Measurements from ENCODE around the gene AMIGO3. TPM values are rescaled to one million over a fixed set of nuclear protein-coding genes. Genes with fewer than 3 reads are reported as not detected.
"Not testable (repeated sequence)": the region's sequence is repeated elsewhere in the genome, so short reads cannot be mapped to it uniquely, and the experiment has no call there.

The AMIGO3 gene
- total RNA-seq, 1 experiment from 2014 or later = 1.9 TPM

GRCh38 chr3:49712166-49712565 lies 7.3 kb downstream of the AMIGO3 start:
- no peak for DNase-seq (ENCODE audit: low read depth)

- no peak for DNase-seq (ENCODE audit: low read depth)
Observed at GRCh38 chr3:49711489-49711888, 8.0 kb downstream of the AMIGO3 start.

GRCh38 chr3:49709852-49710251 lies 9.6 kb downstream of the AMIGO3 start:
- no peak for DNase-seq (ENCODE audit: low read depth)

DNA sequence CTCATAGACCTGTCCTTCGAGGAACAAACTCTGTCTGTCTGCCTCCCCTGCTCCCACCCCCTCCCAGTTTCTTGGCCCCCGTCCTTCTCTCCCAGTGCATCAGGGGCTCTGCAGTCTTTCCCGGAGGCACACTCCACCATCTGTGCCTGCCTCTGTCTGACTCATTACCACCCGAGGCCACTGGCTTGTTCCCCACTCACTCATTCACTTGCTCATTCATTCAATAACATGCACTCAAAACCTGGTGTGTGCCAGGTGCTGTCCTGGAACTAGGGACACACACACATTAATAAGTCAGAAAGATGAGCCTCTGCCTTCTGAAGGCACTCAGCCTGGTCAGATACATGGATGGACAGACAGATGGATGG lies 12.4 kb downstream of the AMIGO3 start:
- DNase-seq (ENCODE audit: low read depth) = peak; percentile 30

DNA sequence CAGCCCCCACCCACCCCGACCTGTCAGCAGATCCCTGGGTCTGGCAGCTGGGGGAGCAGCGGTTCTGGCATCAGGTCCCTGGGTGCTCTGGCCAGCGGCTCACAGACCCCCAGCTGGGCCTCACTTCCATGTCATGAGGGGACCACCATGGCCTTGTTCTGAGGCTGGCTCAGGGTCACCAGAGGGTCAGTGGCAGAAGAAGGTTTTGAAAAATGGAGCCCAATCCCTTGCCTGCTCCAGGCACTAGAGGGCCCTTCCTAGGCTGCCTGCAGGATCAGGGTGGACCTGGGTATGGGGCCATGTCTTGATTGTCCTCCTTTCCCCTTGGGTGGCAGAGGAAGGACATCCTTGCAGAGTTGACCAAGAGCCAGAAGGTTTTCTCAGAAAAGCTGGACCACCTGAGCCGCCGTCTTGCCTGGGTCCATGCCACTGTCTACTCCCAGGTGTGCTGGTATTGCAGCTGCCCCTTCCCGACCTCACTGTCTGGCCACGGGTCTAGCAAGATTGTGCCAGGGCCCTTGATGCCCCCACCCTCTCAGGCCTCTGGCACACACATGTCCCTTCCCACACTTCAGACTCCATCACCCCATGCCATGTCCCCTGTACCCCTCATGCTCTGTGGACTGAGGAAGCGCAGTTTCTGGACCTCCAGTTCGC lies 12.9 kb downstream of the AMIGO3 start:
- no peak for DNase-seq (ENCODE audit: low read depth)

GRCh38 chr3:49705390-49705960 lies 14.0 kb downstream of the AMIGO3 start:
- DNase-seq (ENCODE audit: low read depth) = no peak

GRCh38 chr3:49704629-49705028 lies 14.9 kb downstream of the AMIGO3 start:
- no peak for DNase-seq (ENCODE audit: low read depth)

- no peak for DNase-seq (ENCODE audit: low read depth)
Observed at GRCh38 chr3:49703956-49704355, 15.5 kb downstream of the AMIGO3 start.

DNA sequence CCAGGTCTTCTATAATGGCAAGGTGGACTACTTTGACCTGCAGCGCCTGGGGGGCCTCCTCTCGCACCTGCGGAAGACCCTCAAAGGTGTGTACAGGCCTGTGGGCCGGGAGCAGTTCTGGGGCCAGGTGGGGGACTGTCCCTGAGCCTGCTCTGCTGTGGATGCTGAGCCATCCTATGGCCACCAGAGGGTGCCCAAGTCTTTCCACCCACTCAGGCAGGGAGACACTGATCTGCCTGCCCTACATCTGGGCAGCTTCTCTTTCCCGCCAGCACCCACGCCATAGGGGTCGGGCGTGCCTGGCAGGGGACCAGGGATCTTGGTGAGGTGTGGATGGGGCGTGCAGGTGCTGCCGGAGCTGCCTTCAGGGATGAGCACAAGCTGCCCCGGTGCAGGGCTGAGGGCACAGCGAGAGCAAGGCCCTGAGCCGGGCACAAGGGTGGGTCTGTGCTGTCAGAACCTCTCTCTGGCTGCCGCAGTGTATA lies 16.0 kb downstream of the AMIGO3 start:
- DNase-seq (ENCODE audit: low read depth) = peak; percentile 47

- no peak for DNase-seq (ENCODE audit: low read depth)
Observed at GRCh38 chr3:49702672-49703071, 16.8 kb downstream of the AMIGO3 start.

GRCh38 chr3:49701388-49702077 lies 18.0 kb downstream of the AMIGO3 start:
- DNase-seq (ENCODE audit: low read depth) = no peak

GRCh38 chr3:49700453-49701128 lies 18.9 kb downstream of the AMIGO3 start:
- no peak for DNase-seq (ENCODE audit: low read depth)

DNA sequence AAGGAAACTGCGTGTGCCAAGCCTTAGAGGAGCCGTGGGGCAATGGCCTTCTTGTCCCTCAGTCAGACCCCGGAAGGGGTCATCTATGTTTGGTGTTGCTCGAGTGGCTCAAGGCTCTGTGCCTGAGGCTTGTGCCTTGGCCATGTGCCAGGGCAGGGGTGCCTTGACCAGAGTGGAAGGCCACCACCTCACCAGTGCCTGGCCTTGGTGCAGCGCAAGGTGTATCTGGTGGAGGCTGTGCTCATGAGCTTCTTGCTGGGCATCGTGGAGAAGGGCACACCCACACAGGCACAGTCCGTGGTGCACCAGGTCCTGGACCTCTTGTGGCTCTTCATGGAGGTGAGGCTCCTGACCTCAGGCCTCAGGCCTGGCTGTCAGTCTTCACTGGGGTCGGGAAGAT lies 19.5 kb downstream of the AMIGO3 start:
- DNase-seq (ENCODE audit: low read depth) = no peak

DNA sequence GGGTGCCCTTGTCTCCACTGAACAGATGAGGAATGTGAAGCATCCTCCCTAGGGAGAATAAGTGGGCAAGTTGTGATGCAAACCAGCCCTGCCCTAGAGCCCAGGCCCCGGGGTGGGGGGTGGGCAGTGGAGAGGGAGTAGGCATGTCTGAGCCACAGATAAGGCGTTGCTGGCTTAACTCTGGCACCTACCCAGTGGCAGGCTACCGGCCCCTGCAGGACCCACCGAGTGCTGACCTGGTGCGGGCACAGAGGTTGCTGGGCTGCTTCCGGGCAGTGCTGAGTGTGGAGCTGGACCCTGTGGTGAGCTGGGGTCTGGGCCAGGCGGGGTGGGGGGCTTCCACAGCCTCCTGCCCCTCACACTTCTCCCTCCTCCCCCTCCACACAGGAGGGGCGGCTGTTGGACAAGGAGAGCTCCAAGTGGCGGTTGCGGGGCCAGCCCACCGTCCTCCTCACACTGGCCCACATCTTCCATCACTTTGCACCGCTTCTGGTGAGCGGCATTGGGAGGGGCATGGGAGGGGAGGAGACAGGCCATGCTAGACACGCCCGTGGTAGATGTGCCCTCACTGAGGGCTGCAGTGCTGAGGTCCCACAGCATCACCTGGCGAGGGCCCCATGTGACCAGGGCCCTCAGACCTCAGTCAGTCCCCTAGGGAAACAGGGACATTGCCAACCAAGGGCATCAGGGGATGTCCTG lies 20.1 kb downstream of the AMIGO3 start:
- no peak for DNase-seq (ENCODE audit: low read depth)

GRCh38 chr3:49695350-49696015 lies 24.0 kb downstream of the AMIGO3 start:
- not testable (repeated sequence) for DNase-seq (ENCODE audit: low read depth)

DNA sequence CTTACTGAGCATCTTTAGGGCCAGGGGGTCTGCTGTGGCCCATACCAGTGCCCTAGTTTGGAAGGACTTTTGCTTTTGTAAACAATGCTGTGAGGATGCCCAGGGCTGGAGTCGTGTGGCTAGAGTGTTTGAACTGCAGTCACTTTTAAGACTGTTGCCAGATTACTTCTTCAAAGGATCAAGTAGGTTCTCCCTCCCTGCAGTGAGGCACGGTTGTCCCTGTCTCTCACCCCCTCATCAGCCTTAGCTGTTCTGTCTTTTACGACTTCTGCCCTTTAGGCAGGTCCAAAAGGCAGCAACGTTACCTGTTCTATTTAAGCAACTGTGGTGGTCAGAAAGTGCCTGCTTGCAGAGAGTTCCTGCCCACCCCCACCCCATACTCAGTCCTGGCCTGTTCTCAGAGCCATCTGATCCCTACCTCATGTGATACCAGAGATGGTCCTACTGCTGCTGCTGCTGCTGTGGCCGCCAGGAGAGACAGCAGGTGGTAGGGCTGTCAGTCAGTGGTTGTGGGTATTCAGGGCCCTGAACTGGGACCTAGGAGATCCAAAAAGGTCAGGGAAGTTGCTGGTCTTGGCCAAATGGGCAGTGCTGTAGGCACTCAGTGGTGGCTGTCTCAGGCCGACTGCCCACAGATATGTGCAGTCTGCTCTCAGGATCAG lies 24.9 kb downstream of the AMIGO3 start:
- peak; percentile 37 for DNase-seq (ENCODE audit: low read depth)

DNA sequence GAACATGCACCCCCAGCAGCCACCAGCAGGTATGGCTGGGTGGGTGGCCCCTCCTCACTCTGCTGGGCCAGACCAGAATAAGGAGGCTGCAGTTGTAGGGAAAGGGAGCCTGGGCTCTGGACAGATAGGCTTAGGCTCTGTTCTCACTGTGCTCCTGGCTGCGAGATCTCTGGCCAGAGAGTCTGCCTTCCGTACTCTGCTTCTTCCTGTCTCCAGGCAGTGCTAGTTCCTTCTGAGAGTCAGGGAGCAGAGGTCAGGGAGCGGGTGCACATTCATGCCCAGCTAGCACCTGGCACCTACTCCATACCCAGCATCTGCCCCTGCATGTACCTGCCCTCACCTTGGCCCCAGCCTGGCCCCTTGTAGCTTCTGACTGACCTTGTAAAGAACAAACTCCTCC lies 28.0 kb downstream of the AMIGO3 start:
- DNase-seq (ENCODE audit: low read depth) = not testable (repeated sequence)

DNA sequence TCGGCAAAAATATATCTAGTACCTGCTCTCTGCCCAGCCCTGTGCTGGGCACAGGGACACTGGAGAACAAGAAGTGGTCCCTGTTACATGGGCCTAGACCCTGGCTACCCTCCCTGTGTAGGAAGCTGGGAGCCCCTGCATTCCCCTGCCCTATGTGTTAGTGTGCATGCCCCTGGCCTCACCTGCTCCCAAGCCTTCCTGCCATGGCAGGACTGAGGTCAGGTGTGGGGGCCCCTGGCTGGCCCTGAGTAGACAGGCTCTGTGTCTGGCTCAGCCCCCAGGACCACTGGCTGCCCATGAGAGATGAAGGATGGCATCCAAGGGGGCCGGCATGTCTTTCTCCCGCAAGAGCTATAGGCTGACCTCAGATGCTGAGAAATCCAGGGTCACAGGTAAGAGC lies 28.6 kb downstream of the AMIGO3 start:
- not testable (repeated sequence) for DNase-seq (ENCODE audit: low read depth)

DNA sequence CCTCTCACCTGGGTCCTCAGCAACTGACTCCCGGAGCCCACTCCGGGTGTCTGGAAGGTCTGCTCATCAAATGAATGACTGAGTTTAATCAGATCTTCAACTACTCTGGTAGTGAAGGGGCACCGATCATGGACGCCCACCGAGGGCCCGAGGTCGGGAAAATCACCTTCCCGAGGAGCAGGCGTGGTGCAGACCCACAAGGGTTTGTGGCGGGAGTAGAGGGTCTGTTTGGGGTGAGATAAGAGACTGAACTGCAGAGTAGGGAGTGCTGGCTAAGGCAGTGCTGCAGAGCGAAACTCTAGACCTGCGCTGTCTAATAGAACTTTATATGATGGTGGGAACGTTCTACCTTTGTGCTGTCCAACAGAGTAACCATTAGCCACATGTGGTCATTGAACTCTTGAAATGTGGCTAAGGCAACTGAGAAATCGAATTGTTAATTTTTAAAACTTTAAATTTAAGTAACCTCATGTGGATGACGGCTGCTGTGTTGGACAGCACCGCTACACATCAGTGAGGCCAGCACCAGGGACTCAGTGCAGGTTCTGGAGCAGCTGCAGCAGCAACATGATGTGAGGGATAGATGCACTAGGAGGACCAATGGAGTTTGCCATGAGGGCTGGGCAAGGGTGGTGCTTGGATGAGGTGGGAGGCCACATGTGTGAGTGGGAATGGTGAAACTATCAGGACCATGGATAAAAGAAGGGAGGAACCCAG lies 29.4 kb downstream of the AMIGO3 start:
- DNase-seq (ENCODE audit: low read depth) = not testable (repeated sequence)
